WERI-Rb-1 (cell line): ENCODE data around the gene CYP2B6.
"Not testable (repeated sequence)": the region's sequence is repeated elsewhere in the genome, so short reads cannot be mapped to it uniquely, and the experiment has no call there.

Experiments used
- DNase-seq: peaks from one replicate; pipeline ENCODE4 v3.0.0-alpha.2; 2020
- H3K27ac ChIP-seq: fragments of 250-450 bp; sonication (Bioruptor Pico); 2 replicates; pipeline ENCODE4 v1.5.1; 2020; ENCODE audit warnings: mild to moderate bottlenecking, moderate library complexity
- H3K27me3 ChIP-seq: fragments of 250-450 bp; sonication (Bioruptor Pico); 2 replicates; pipeline ENCODE4 v1.5.1; 2021; ENCODE audit warnings: mild to moderate bottlenecking, low read depth, moderate library complexity; ENCODE audit not compliant: insufficient read depth, severe bottlenecking
- H3K36me3 ChIP-seq: fragments of 250-450 bp; sonication (Bioruptor Pico); 2 replicates; pipeline ENCODE4 v1.5.1; 2020; ENCODE audit warnings: mild to moderate bottlenecking, moderate library complexity
- H3K4me3 ChIP-seq: 2 replicates; pipeline ENCODE4 v1.5.1; 2011; ENCODE audit warnings: low read depth, mild to moderate bottlenecking, control low read depth, low read length
- H3K9me3 ChIP-seq: fragments of 250-450 bp; sonication (Bioruptor Pico); 2 replicates; pipeline ENCODE4 v1.5.1; 2021; ENCODE audit warnings: mild to moderate bottlenecking, moderate library complexity; ENCODE audit not compliant: severe bottlenecking
- CTCF ChIP-seq: IDR thresholded peaks from 2 replicates; pipeline ENCODE4 v1.5.1; 2011; ENCODE audit warnings: low read depth, mild to moderate bottlenecking, control low read depth, inconsistent platforms, low read length

Gene CYP2B6

GRCh38 chr19:41050426-41050825 lies 59.3 kb downstream of the CYP2B6 start:
- Histone ChIP-seq H3K36me3 (no peaks in the 10 kb centered on the region), H3K4me3 (no peak overlapping the region), H3K27ac (no peak overlapping the region)

GRCh38 chr19:41052162-41052561 lies 61.1 kb downstream of the CYP2B6 start:
- H3K4me3 ChIP-seq, H3K36me3 ChIP-seq, H3K27ac ChIP-seq, DNase-seq, H3K9me3 ChIP-seq, H3K27me3 ChIP-seq: not testable (repeated sequence)

More at GRCh38 chr19:41050426-41050825, 59.3 kb downstream of the CYP2B6 start:
- no peak for DNase-seq
- no peaks in the 10 kb centered on the region for H3K9me3 ChIP-seq
- no peaks in the 10 kb centered on the region for H3K27me3 ChIP-seq
- TF ChIP-seq CTCF: no peak

- H3K4me3 ChIP-seq, H3K36me3 ChIP-seq, H3K27ac ChIP-seq, H3K9me3 ChIP-seq, H3K27me3 ChIP-seq, DNase-seq: not testable (repeated sequence)
These were observed 62.2 kb downstream of the CYP2B6 start for GRCh38 chr19:41053331-41053730.

GRCh38 chr19:41064974-41065569 lies 74.0 kb downstream of the CYP2B6 start:
- H3K36me3 ChIP-seq: no peaks in the 10 kb centered on the region
- no peak overlapping the region for H3K27ac ChIP-seq
- no peak for TF ChIP-seq CTCF
- peaks cover 3% of the 10 kb centered on the region for H3K27me3 ChIP-seq
- no peaks in the 10 kb centered on the region for H3K9me3 ChIP-seq
- no peak for DNase-seq
- no peak overlapping the region for H3K4me3 ChIP-seq
